NB4 (cell line): ENCODE data around the gene CHRM1.

Source experiments
- POLR2A ChIP-seq: IDR thresholded peaks from 2 replicates; pipeline ENCODE4 v1.6.1; 2011; ENCODE audit warnings: mild to moderate bottlenecking; ENCODE audit not compliant: insufficient read length; ENCODE audit errors: extremely low read depth
- TF ChIP-seq, protein P1 (sequence below): IDR thresholded peaks from one replicate; pipeline ENCODE4 v1.5.1; 2012; ENCODE audit warnings: low read depth, low read length
- TF ChIP-seq, protein P2 (sequence below): IDR thresholded peaks from 2 replicates; pipeline ENCODE4 v1.6.1; 2011; ENCODE audit warnings: low read depth, low read length

DNA sequence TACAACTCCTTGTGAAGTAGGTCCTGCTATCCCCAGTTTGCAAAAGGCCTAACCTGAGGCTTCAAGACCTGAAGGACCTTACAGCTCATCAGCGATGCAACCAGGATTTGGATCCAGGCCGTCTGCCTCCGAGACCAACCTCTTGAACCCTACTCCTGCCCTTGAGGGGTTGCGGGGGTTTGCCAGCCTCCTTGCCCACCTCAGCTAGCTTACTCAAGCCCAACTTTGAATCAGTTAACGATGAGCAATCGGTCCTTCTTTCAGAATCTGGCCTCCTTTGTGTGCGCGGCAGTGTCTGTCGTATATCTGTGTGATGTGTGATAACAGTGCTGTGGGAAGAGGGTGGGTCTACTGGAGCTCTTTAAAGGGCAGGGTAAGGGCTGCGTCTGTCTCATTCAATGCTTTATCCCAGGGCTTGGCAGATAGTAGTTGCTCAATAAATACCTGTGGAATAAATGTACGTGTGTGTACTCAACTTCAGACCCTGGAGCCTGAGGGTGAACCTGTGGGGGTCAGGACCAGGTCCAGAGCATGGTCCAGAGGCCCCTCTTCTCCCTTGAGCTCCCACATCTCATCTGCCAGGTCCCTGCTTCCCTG, 3.2 kb downstream of the CHRM1 start:
- TF ChIP-seq, protein P1, sequence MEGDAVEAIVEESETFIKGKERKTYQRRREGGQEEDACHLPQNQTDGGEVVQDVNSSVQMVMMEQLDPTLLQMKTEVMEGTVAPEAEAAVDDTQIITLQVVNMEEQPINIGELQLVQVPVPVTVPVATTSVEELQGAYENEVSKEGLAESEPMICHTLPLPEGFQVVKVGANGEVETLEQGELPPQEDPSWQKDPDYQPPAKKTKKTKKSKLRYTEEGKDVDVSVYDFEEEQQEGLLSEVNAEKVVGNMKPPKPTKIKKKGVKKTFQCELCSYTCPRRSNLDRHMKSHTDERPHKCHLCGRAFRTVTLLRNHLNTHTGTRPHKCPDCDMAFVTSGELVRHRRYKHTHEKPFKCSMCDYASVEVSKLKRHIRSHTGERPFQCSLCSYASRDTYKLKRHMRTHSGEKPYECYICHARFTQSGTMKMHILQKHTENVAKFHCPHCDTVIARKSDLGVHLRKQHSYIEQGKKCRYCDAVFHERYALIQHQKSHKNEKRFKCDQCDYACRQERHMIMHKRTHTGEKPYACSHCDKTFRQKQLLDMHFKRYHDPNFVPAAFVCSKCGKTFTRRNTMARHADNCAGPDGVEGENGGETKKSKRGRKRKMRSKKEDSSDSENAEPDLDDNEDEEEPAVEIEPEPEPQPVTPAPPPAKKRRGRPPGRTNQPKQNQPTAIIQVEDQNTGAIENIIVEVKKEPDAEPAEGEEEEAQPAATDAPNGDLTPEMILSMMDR: no peak
- TF ChIP-seq, protein P2, sequence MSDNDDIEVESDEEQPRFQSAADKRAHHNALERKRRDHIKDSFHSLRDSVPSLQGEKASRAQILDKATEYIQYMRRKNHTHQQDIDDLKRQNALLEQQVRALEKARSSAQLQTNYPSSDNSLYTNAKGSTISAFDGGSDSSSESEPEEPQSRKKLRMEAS: no peak
- no peak for TF ChIP-seq POLR2A
